Memory B cell (primary cell): ENCODE measurements around the gene ATRNL1.

Source experiments
- ATAC-seq: fragments of 150-1000 bp; cut with Tn5 transposase; 2 replicates; pipeline ENCODE4 v1.10.0; 2021; ENCODE audit warnings: low read depth, mild to moderate bottlenecking, moderate library complexity
- DNase-seq, 2 donors: peaks; one replicate each; pipeline ENCODE4 v3.0.0; 2022; ENCODE audit warnings: low spot score in 2 of 2
- H3K27ac Mint-ChIP-seq: one replicate; pipeline ENCODE4 v1.8.0; 2022; ENCODE audit warnings: mild to moderate bottlenecking, moderate library complexity, mixed read lengths
- H3K27me3 Mint-ChIP-seq: one replicate; pipeline ENCODE4 v1.8.0; 2022; ENCODE audit warnings: mixed read lengths
- H3K36me3 Mint-ChIP-seq: one replicate; pipeline ENCODE4 v1.8.0; 2022; ENCODE audit warnings: mild to moderate bottlenecking, mixed read lengths
- H3K4me1 Mint-ChIP-seq: one replicate; pipeline ENCODE4 v1.8.0; 2022; ENCODE audit warnings: mixed read lengths
- H3K4me3 Mint-ChIP-seq: one replicate; pipeline ENCODE4 v1.8.0; 2022; ENCODE audit warnings: mild to moderate bottlenecking, moderate library complexity, mixed read lengths
- H3K9me3 Mint-ChIP-seq: one replicate; pipeline ENCODE4 v1.8.0; 2022; ENCODE audit warnings: mixed read lengths

Gene ATRNL1

GRCh38 chr10:115860182-115861107, 767.3 kb downstream of the ATRNL1 start:
- H3K4me1 Mint-ChIP-seq: no peaks in the 10 kb centered on the region
- DNase-seq: no peak
- no peak overlapping the region for H3K27ac Mint-ChIP-seq
- no peak for ATAC-seq
- H3K9me3 Mint-ChIP-seq: peaks cover 3% of the 10 kb centered on the region
- no peak overlapping the region for H3K4me3 Mint-ChIP-seq
- H3K27me3 Mint-ChIP-seq: no peaks in the 10 kb centered on the region
- no peaks in the 10 kb centered on the region for H3K36me3 Mint-ChIP-seq

GRCh38 chr10:115861455-115861854, 768.3 kb downstream of the ATRNL1 start:
- Mint-ChIP-seq H3K27me3 (no peaks in the 10 kb centered on the region), H3K27ac (no peak overlapping the region), H3K4me3 (no peak overlapping the region), H3K4me1 (no peaks in the 10 kb centered on the region), H3K36me3 (no peaks in the 10 kb centered on the region), H3K9me3 (peaks cover 3% of the 10 kb centered on the region)
- DNase-seq (no peak), ATAC-seq (no peak)

GRCh38 chr10:115861864-115862263, 768.7 kb downstream of the ATRNL1 start:
- ATAC-seq: no peak
- H3K9me3 Mint-ChIP-seq: peaks cover 3% of the 10 kb centered on the region
- H3K27me3 Mint-ChIP-seq: no peaks in the 10 kb centered on the region
- H3K4me1 Mint-ChIP-seq: no peaks in the 10 kb centered on the region
- no peak overlapping the region for H3K4me3 Mint-ChIP-seq
- no peak for DNase-seq
- no peaks in the 10 kb centered on the region for H3K36me3 Mint-ChIP-seq
- H3K27ac Mint-ChIP-seq: no peak overlapping the region

GRCh38 chr10:115866174-115866573, 773.0 kb downstream of the ATRNL1 start:
- no peak overlapping the region for H3K27ac Mint-ChIP-seq
- no peaks in the 10 kb centered on the region for H3K27me3 Mint-ChIP-seq
- ATAC-seq (no peak), DNase-seq (no peak)
- H3K9me3 Mint-ChIP-seq: no peaks in the 10 kb centered on the region
- no peaks in the 10 kb centered on the region for H3K36me3 Mint-ChIP-seq
- no peaks in the 10 kb centered on the region for H3K4me1 Mint-ChIP-seq
- no peak overlapping the region for H3K4me3 Mint-ChIP-seq

GRCh38 chr10:115866691-115867090, 773.5 kb downstream of the ATRNL1 start:
- no peak for DNase-seq
- Mint-ChIP-seq H3K27me3 (no peaks in the 10 kb centered on the region), H3K27ac (no peak overlapping the region), H3K36me3 (no peaks in the 10 kb centered on the region), H3K4me1 (no peaks in the 10 kb centered on the region), H3K9me3 (no peaks in the 10 kb centered on the region), H3K4me3 (no peak overlapping the region)
- ATAC-seq: no peak

GRCh38 chr10:115867305-115867704, 774.1 kb downstream of the ATRNL1 start:
- Mint-ChIP-seq H3K9me3 (no peaks in the 10 kb centered on the region), H3K4me1 (no peaks in the 10 kb centered on the region), H3K4me3 (no peak overlapping the region), H3K36me3 (no peaks in the 10 kb centered on the region), H3K27ac (no peak overlapping the region), H3K27me3 (no peaks in the 10 kb centered on the region)
- ATAC-seq (no peak), DNase-seq (no peak)

GRCh38 chr10:115871855-115872254, 778.7 kb downstream of the ATRNL1 start:
- H3K27me3 Mint-ChIP-seq: no peaks in the 10 kb centered on the region
- no peaks in the 10 kb centered on the region for H3K9me3 Mint-ChIP-seq
- H3K27ac Mint-ChIP-seq: no peak overlapping the region
- ATAC-seq (no peak), DNase-seq (no peak)
- H3K4me1 Mint-ChIP-seq: no peaks in the 10 kb centered on the region
- no peak overlapping the region for H3K4me3 Mint-ChIP-seq
- H3K36me3 Mint-ChIP-seq: no peaks in the 10 kb centered on the region

- Mint-ChIP-seq H3K9me3 (no peaks in the 10 kb centered on the region), H3K27me3 (no peaks in the 10 kb centered on the region), H3K36me3 (no peaks in the 10 kb centered on the region), H3K27ac (no peak overlapping the region), H3K4me1 (no peaks in the 10 kb centered on the region), H3K4me3 (no peak overlapping the region)
- DNase-seq: no peak
- no peak for ATAC-seq
Measured at GRCh38 chr10:115875172-115875571, 782.0 kb downstream of the ATRNL1 start.

- Mint-ChIP-seq H3K4me1 (no peaks in the 10 kb centered on the region), H3K36me3 (no peaks in the 10 kb centered on the region), H3K27me3 (no peaks in the 10 kb centered on the region), H3K9me3 (no peaks in the 10 kb centered on the region), H3K27ac (no peak overlapping the region), H3K4me3 (no peak overlapping the region)
- ATAC-seq (no peak), DNase-seq (no peak)
Measured at GRCh38 chr10:115879372-115880089, 786.4 kb downstream of the ATRNL1 start.

GRCh38 chr10:115882021-115882420, 788.9 kb downstream of the ATRNL1 start:
- no peaks in the 10 kb centered on the region for H3K36me3 Mint-ChIP-seq
- no peak overlapping the region for H3K4me3 Mint-ChIP-seq

GRCh38 chr10:115883372-115883771, 790.2 kb downstream of the ATRNL1 start:
- Mint-ChIP-seq H3K27ac (no peak overlapping the region), H3K9me3 (peaks cover 3% of the 10 kb centered on the region), H3K4me1 (no peaks in the 10 kb centered on the region), H3K36me3 (no peaks in the 10 kb centered on the region), H3K4me3 (no peak overlapping the region), H3K27me3 (no peaks in the 10 kb centered on the region)
- no peak for DNase-seq
- no peak for ATAC-seq

More at GRCh38 chr10:115882021-115882420, 788.9 kb downstream of the ATRNL1 start:
- ATAC-seq: no peak
- Mint-ChIP-seq H3K27ac (no peak overlapping the region), H3K9me3 (peaks cover 2% of the 10 kb centered on the region), H3K4me1 (no peaks in the 10 kb centered on the region), H3K27me3 (no peaks in the 10 kb centered on the region)
- DNase-seq: no peak

- Mint-ChIP-seq H3K27ac (no peak overlapping the region), H3K4me3 (no peak overlapping the region), H3K36me3 (no peaks in the 10 kb centered on the region), H3K27me3 (no peaks in the 10 kb centered on the region), H3K4me1 (no peaks in the 10 kb centered on the region), H3K9me3 (peaks cover 3% of the 10 kb centered on the region)
- ATAC-seq: no peak
- DNase-seq: no peak
Measured at GRCh38 chr10:115884331-115884730, 791.2 kb downstream of the ATRNL1 start.

- Mint-ChIP-seq H3K4me3 (no peak overlapping the region), H3K4me1 (no peaks in the 10 kb centered on the region), H3K9me3 (no peaks in the 10 kb centered on the region), H3K27me3 (no peaks in the 10 kb centered on the region), H3K27ac (no peak overlapping the region), H3K36me3 (no peaks in the 10 kb centered on the region)
- DNase-seq (no peak), ATAC-seq (no peak)
Measured at GRCh38 chr10:115895166-115895565, 802.0 kb downstream of the ATRNL1 start.

GRCh38 chr10:115898242-115898641, 805.1 kb downstream of the ATRNL1 start:
- no peak for ATAC-seq
- Mint-ChIP-seq H3K4me3 (no peak overlapping the region), H3K27me3 (no peaks in the 10 kb centered on the region), H3K9me3 (no peaks in the 10 kb centered on the region), H3K4me1 (no peaks in the 10 kb centered on the region), H3K27ac (no peak overlapping the region), H3K36me3 (no peaks in the 10 kb centered on the region)
- no peak for DNase-seq
